ENCODE data around the gene PRR14. TPM values are rescaled to one million over a fixed set of nuclear protein-coding genes. Genes with fewer than 3 reads are reported as not detected.

The PRR14 gene
- total and polyA plus RNA-seq, 2 of the 8 experiments (the other 6 are each of a cell fraction or from before 2014, with no cell fraction given) = 3.6 to 16.1 TPM

DNA sequence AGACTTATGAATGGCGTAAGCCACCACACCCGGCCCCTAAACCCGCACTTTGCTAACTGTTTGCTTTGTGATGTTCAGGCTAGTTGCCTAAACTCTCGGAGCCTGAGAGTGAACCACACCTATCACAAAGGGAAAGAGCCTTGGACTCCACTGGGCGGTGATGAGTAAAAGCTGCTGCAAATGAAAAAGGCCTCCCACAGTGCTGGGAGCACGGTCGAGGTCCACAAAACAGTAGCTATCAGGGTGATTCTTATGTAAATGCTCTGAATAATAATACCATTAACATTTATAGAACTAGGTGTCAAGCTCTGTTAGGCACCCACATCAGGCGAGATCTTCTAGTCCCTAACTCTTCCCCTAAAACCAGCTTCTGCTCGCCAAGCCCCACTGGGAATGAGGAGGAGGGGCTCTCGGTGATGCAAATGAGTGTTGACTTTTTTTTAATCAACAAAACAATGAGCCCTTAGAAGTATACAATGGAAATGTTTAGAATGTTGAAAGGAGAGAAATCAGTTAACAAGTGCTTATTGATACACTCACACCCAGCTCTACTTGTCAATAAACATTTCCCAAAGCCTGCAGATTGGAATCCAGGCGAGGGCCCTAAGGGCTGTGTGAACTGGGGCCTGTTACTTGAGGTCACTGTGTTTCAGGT lies 27.3 kb downstream of the PRR14 start (continued):
- TF ChIP-seq CBX8 (IDR thresholded peaks at IDR 0.05; ENCODE audit: borderline replicate concordance, low read depth, low read length) = no peak
- no peak for TF ChIP-seq GABPA (IDR thresholded peaks at IDR 0.05; ENCODE audit: borderline replicate concordance, insufficient read depth, low read length)
- TF ChIP-seq CTBP2 (IDR thresholded peaks at IDR 0.05; ENCODE audit: borderline replicate concordance, insufficient read depth, insufficient read length, low read length) = no peak
- no peak for TF ChIP-seq RAD21 (IDR thresholded peaks at IDR 0.05 in 1 of 2, conservative IDR thresholded peaks at IDR 0.05 in 1 of 2; ENCODE audit: low read depth in 2 of 2, low read length in 2 of 2)
- TF ChIP-seq RNF2 (IDR thresholded peaks at IDR 0.05; ENCODE audit: borderline replicate concordance, low read depth, low read length, missing control alignments, poor library complexity, severe bottlenecking) = no peak
- no peak for TF ChIP-seq ASH2L (IDR thresholded peaks at IDR 0.05; ENCODE audit: low read length)
- peak; percentile 18 for TF ChIP-seq HDAC6 (IDR thresholded peaks at IDR 0.05; ENCODE audit: low read depth, low read length)
- no peak for TF ChIP-seq RBBP5 (IDR thresholded peaks at IDR 0.05; ENCODE audit: borderline replicate concordance, low read depth, low read length)
- TF ChIP-seq BCL11A (IDR thresholded peaks at IDR 0.05; ENCODE audit: low read depth in 2 of 2, low read length in 2 of 2) = peak in 1 of 2 experiments; percentile 59
- TF ChIP-seq, protein P1, sequence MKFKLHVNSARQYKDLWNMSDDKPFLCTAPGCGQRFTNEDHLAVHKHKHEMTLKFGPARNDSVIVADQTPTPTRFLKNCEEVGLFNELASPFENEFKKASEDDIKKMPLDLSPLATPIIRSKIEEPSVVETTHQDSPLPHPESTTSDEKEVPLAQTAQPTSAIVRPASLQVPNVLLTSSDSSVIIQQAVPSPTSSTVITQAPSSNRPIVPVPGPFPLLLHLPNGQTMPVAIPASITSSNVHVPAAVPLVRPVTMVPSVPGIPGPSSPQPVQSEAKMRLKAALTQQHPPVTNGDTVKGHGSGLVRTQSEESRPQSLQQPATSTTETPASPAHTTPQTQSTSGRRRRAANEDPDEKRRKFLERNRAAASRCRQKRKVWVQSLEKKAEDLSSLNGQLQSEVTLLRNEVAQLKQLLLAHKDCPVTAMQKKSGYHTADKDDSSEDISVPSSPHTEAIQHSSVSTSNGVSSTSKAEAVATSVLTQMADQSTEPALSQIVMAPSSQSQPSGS (IDR thresholded peaks at IDR 0.05; ENCODE audit: low read length) = peak; percentile 76; the same call in 1 of the 2 replicates
- no peak for TF ChIP-seq TAF7 (optimal IDR thresholded peaks at IDR 0.05; ENCODE audit: borderline replicate concordance, low read depth, low read length)
- TF ChIP-seq POLR2A (IDR thresholded peaks at IDR 0.05; ENCODE audit: control extremely low read depth in 1 of 2, low read depth in 2 of 2, low read length in 2 of 2) = no peak
- no peak; the same call in 1 of the 2 replicates for TF ChIP-seq KDM1A (IDR thresholded peaks at IDR 0.05; ENCODE audit: borderline replicate concordance, low read length)
- TF ChIP-seq SIX5 (IDR thresholded peaks at IDR 0.05; ENCODE audit: low read depth, low read length) = no peak
- peak; percentile 97 for TF ChIP-seq POLR2AphosphoS5 (IDR thresholded peaks at IDR 0.05; ENCODE audit: low read depth, low read length)
- TF ChIP-seq HDAC2 (IDR thresholded peaks at IDR 0.05; ENCODE audit: borderline replicate concordance in 1 of 2, low read depth in 2 of 2, low read length in 2 of 2) = peak; percentile 26 to 80; a peak in 2 of 4 replicates
- peak; percentile 19; the same call in 1 of the 2 replicates for TF ChIP-seq YY1 (IDR thresholded peaks at IDR 0.05; ENCODE audit: low read depth, low read length)
- peak; percentile 60; the same call in 1 of the 2 replicates for TF ChIP-seq EGR1 (IDR thresholded peaks at IDR 0.05; ENCODE audit: borderline replicate concordance, low read depth, low read length)
- TF ChIP-seq RXRA (IDR thresholded peaks at IDR 0.05; ENCODE audit: insufficient read depth, low read depth, low read length) = peak; percentile 96
- TF ChIP-seq POU5F1 (IDR thresholded peaks at IDR 0.05; ENCODE audit: low read depth, low read length) = peak; percentile 98

Measured in H1 (cell line).